K562 (cell line): ENCODE results near the gene ZNF585A. TPM values are rescaled to one million over a fixed set of nuclear protein-coding genes. Genes with fewer than 3 reads are reported as not detected.

Source experiments
- ATAC-seq: fragments of 200-7000 bp; cut with Tn5 transposase; 3 replicates; pipeline ENCODE4 v1.9.1; 2020; ENCODE audit warnings: moderate library complexity
- BruUV-seq: library from RNA; stranded (reverse); fragments of 400-500 nt; replicated peaks from 2 replicates; lab custom pipeline; 2021; lab: Mats Ljungman, UMichigan
- CTCF ChIA-PET: fragments of 300-600 bp; formaldehyde crosslinking; extraction: SDS; loops from one replicate; lab custom pipeline; 2021; ENCODE audit warnings: low intra/inter-chr PET ratio; lab: Yijun Ruan, JAX
- POLR2A ChIA-PET: fragments of 300-600, 350-650 bp; sonication (Branson Sonifier 250); formaldehyde crosslinking; extraction: SDS; loops from one replicate; lab custom pipeline; 2021; ENCODE audit warnings: antibody characterized with exemption, inconsistent platforms; lab: Yijun Ruan, JAX
- DNase-seq, 4 experiments: peaks; one replicate each; pipeline versions ENCODE4 v3.0.0 to v3.0.0-alpha.2; 2011 to 2018; ENCODE audit warnings: low spot score in 3 of 4, mixed read lengths in 3 of 4; ENCODE audit errors: extremely low read depth in 1 of 4
- FAIRE-seq: peaks from 2 replicates; lab custom pipeline; 2011; peaks lifted over from hg19 to GRCh38; lab: Jason Lieb, UNC
- H2AFZ ChIP-seq: 2 replicates; pipeline ENCODE4 v1.6.0; 2011; ENCODE audit warnings: low read depth, low read length, control low read depth, inconsistent platforms
- H3K27ac ChIP-seq: fragments of 200-600 bp; 3 replicates; pipeline ENCODE4 v1.8.0; 2011; ENCODE audit warnings: low read depth, mild to moderate bottlenecking, control low read depth, inconsistent platforms, low read length, moderate library complexity, mixed read lengths; ENCODE audit errors: extremely low read depth
- H3K27me3 ChIP-seq, 2 experiments: fragments of 300-600 bp in 1 of 2; 2 replicates in 1 of 2; 3 replicates in 1 of 2; pipeline versions ENCODE4 v1.6.0 to v1.8.0; 2011; ENCODE audit warnings: inconsistent platforms in 2 of 2, low read length in 2 of 2, mild to moderate bottlenecking in 1 of 2, mixed read lengths in 1 of 2, moderate library complexity in 1 of 2; ENCODE audit not compliant: control insufficient read depth in 2 of 2, insufficient read depth in 2 of 2
- H3K36me3 ChIP-seq: fragments of 300-600 bp; 3 replicates; pipeline ENCODE4 v1.8.0; 2011; ENCODE audit warnings: mild to moderate bottlenecking, low read length, inconsistent platforms; ENCODE audit not compliant: control insufficient read depth, insufficient read depth
- H3K4me1 ChIP-seq, 2 experiments: fragments of 200-600 bp in 1 of 2; replicated peaks in 1 of 2; 2 replicates in 1 of 2; 3 replicates in 1 of 2; pipeline versions ENCODE4 v1.5.1 to v1.8.0; 2011; ENCODE audit warnings: inconsistent platforms in 2 of 2, low read length in 2 of 2, mild to moderate bottlenecking in 1 of 2, mixed read lengths in 1 of 2, moderate library complexity in 1 of 2; ENCODE audit not compliant: control insufficient read depth in 2 of 2, insufficient read depth in 2 of 2
- H3K4me2 ChIP-seq: 2 replicates; pipeline ENCODE4 v1.6.1; 2011; ENCODE audit warnings: low read length, control low read depth, inconsistent platforms, mixed read lengths; ENCODE audit not compliant: insufficient read depth
- H3K4me3 ChIP-seq: fragments of 200-600 bp; sonication (generic), shearing (Covaris generic); 2 replicates; pipeline ENCODE4 v1.5.1; 2016; ENCODE audit warnings: control low read depth, inconsistent platforms
- H3K79me2 ChIP-seq: fragments of 200-600 bp; 3 replicates; pipeline ENCODE4 v1.8.0; 2011; ENCODE audit warnings: low read length, inconsistent platforms; ENCODE audit not compliant: control insufficient read depth, insufficient read depth
- H3K9ac ChIP-seq, 2 experiments: 2 replicates each; pipeline versions ENCODE4 v1.6.0 to v1.6.1; 2011; ENCODE audit warnings: low read depth in 2 of 2, low read length in 2 of 2, control low read depth in 1 of 2, inconsistent platforms in 1 of 2, mild to moderate bottlenecking in 1 of 2, mixed read lengths in 1 of 2; ENCODE audit not compliant: insufficient read depth in 1 of 2
- H3K9me1 ChIP-seq: one replicate; pipeline ENCODE4 v1.6.0; 2011; ENCODE audit warnings: inconsistent platforms, mild to moderate bottlenecking, low read length, moderate library complexity; ENCODE audit not compliant: control insufficient read depth, insufficient read depth
- H3K9me3 ChIP-seq: replicated peaks from 2 replicates; pipeline ENCODE4 v1.5.1; 2011; ENCODE audit warnings: low read depth, low read length, inconsistent platforms; ENCODE audit not compliant: control insufficient read depth, insufficient read depth
- H4K20me1 ChIP-seq: replicated peaks from 2 replicates; pipeline ENCODE4 v1.6.1; 2011; ENCODE audit warnings: low read length, inconsistent platforms, mixed read lengths; ENCODE audit not compliant: control insufficient read depth, insufficient read depth
- FOXA1 ChIP-seq: fragments of 450-650 bp; IDR thresholded peaks from 2 replicates; pipeline ENCODE4 v1.6.1; 2016; ENCODE audit warnings: mild to moderate bottlenecking, borderline replicate concordance
- FOXK2 ChIP-seq, 2 experiments: fragments of 450-650 bp; IDR thresholded peaks in 1 of 2; conservative IDR thresholded peaks in 1 of 2; 2 replicates each; pipeline ENCODE4 v1.6.1; 2016; ENCODE audit warnings: low read depth in 2 of 2, mild to moderate bottlenecking in 1 of 2
- HBP1 ChIP-seq: fragments of 450-650 bp; formaldehyde crosslinking; IDR thresholded peaks from 2 replicates; pipeline ENCODE4 v1.4.0; 2022; ENCODE audit warnings: missing genetic modification characterization
- JUND ChIP-seq, 2 experiments: IDR thresholded peaks; 2 replicates in 1 of 2; 3 replicates in 1 of 2; pipeline ENCODE4 v1.6.1; 2011; ENCODE audit warnings: borderline replicate concordance in 2 of 2, low read depth in 2 of 2, low read length in 2 of 2, improper control_type of control experiment in 1 of 2, missing biosample characterization in 1 of 2, missing genetic modification characterization in 1 of 2, missing genetic modification reagents in 1 of 2
- SMARCB1 ChIP-seq: IDR thresholded peaks from 2 replicates; pipeline ENCODE4 v1.6.1; 2011; ENCODE audit warnings: improper control_type of control experiment, low read depth; ENCODE audit not compliant: insufficient read length
- ZNF766 ChIP-seq: fragments of 200-800 bp; sonication (Bioruptor generic); conservative IDR thresholded peaks from 2 replicates; pipeline ENCODE4 v1.6.1; 2016; ENCODE audit warnings: missing genetic modification characterization, missing compliant biosample characterization
- WGBS: fragments of 100-300 bp; shearing (Covaris generic); methylation state at CpG from one replicate; pipeline ENCODE4 v1.1.6; 2016; ENCODE audit warnings: low coverage, mixed read lengths; ENCODE audit not compliant: insufficient coverage; ENCODE audit errors: missing lambda C conversion rate; 5-methylcytosine and 5-hydroxymethylcytosine counted together
- in situ Hi-C: fragments of 300-500 bp; cut with MboI; formaldehyde crosslinking; loops from 4 replicates; pipeline ENCODE4 v1.15.0; 2018; ENCODE audit warnings: inconsistent platforms, mixed read lengths
- intact Hi-C: fragments of 100-400 bp; cut with micrococcal nuclease; formaldehyde crosslinking; loops from 2 replicates; pipeline ENCODE4 v1.14.2; 2022
- polyA plus RNA-seq, 8 experiments: library from polyadenylated mRNA; depleted of rRNA in 4 of 8; stranded (reverse) in 5 of 8; unstranded in 3 of 8; fragments of >200 nt; fragmentation: Nextera tagmentation in 2 of 8; fragmentation: Illumina TruSeq in 1 of 8; extraction: Ambion mirVana in 2 of 8; extraction: Trizol in 1 of 8; gene quantifications; 2 replicates each; pipeline versions ENCODE4 v1.2.1 to v1.2.3, GENCODE V29; 2011 to 2014; ENCODE audit warnings: inconsistent platforms in 1 of 8, missing spikeins in 1 of 8
- total RNA-seq, 7 experiments: library from RNA; depleted of rRNA in 6 of 7; stranded (reverse); fragments of >200 nt in 6 of 7; fragmentation: Illumina TruSeq in 2 of 7; extraction: Trizol in 2 of 7; gene quantifications; 2 replicates each; pipeline versions ENCODE4 v1.2.1 to v1.2.3, GENCODE V29; 2011 to 2021; ENCODE audit warnings: low replicate concordance in 1 of 7

Gene ZNF585A
- total and polyA plus RNA-seq, 9 of the 15 experiments (the other 6 are each of a cell fraction or from before 2014, with no cell fraction given) = 5.6 to 31.0 (median 8.5) TPM

GRCh38 chr19:37172368-37173366 is at the start of gene ZNF585A (continued):
- peak; percentile 23; the same call in 1 of the 2 replicates for TF ChIP-seq HBP1 (CRISPR knock-in tag)
- no peak for TF ChIP-seq FOXA1
- TF ChIP-seq JUND (IDR thresholded peaks at IDR 0.05; ENCODE audit: borderline replicate concordance, low read depth, low read length) = peak; percentile 31; the same call in 1 of the 2 replicates
- TF ChIP-seq JUND (tag; IDR thresholded peaks at IDR 0.05; ENCODE audit: borderline replicate concordance, low read depth, low read length) = peak; percentile 48; the same call in 2 of the 3 replicates
- peak; percentile 96 to 98 for TF ChIP-seq FOXK2 (conservative IDR thresholded peaks at IDR 0.05 in 1 of 2, IDR thresholded peaks at IDR 0.05 in 1 of 2; ENCODE audit: low read depth in 2 of 2)

DNA sequence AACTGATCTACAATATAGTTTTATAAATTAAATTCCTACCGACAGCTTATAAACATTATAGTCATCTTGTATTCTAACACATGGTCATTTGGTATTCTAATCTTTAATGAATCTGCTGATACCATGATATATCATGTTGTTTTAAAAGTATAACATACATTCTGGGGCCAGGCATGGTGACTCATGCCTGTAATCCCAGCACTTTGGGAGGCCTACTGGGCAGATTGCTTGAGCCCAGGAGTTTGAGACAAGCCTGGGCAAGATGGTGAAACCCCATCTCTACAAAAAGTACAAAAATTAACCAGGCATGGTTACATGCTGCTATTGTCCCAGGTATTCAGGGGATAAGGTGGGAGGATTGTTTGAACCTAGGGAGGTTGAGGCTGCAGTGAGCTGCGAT is 48.6 kb upstream of the ZNF585A start:
- peaks cover 17% of the 10 kb centered on the region; the same call in 2 of the 3 replicates for H3K36me3 ChIP-seq
- peaks cover 16% of the 10 kb centered on the region for H3K79me2 ChIP-seq
- H3K4me2 ChIP-seq = no peak overlapping the region
- no peaks in the 10 kb centered on the region for H3K9me1 ChIP-seq
- no peak for TF ChIP-seq SMARCB1
- TF ChIP-seq ZNF766 = no peak
- intact Hi-C loops = no loop called here
- POLR2A ChIA-PET = no interaction called here
- 86% methylated on average over 2 of the region's 2 CpGs for WGBS
- no peak for DNase-seq
- no peaks in the 10 kb centered on the region for H4K20me1 ChIP-seq
- CTCF ChIA-PET = no interaction called here
- H3K4me3 ChIP-seq = no peak overlapping the region
- FAIRE-seq = no peak
- H3K9me3 ChIP-seq = no peaks in the 10 kb centered on the region
- BruUV-seq = no TSS peak
- no peaks in the 10 kb centered on the region for H3K27me3 ChIP-seq
- no peak for ATAC-seq
- H3K4me1 ChIP-seq = peaks cover 0 to 9% of the 10 kb centered on the region in 2 experiments; a peak in 3 of 5 replicates
- H3K9ac ChIP-seq = no peak overlapping the region
- in situ Hi-C loops = no loop called here
- H3K27ac ChIP-seq = no peak overlapping the region
- H2AFZ ChIP-seq = no peak overlapping the region
